Osteocyte (in vitro differentiated cells): ENCODE measurements around the gene HYCC2. TPM values are rescaled to one million over a fixed set of nuclear protein-coding genes. Genes with fewer than 3 reads are reported as not detected.
"Not testable (repeated sequence)": the region's sequence is repeated elsewhere in the genome, so short reads cannot be mapped to it uniquely, and the experiment has no call there.

ENCODE experiments used
- DNase-seq: peaks from one replicate; pipeline ENCODE4 v3.0.0; 2021; ENCODE audit warnings: mixed read lengths; ENCODE audit not compliant: unreplicated experiment; ENCODE audit errors: extremely low spot score
- H3K27ac Mint-ChIP-seq: one replicate; pipeline ENCODE4 v1.8.0; 2021; ENCODE audit warnings: mild to moderate bottlenecking, mixed read lengths; ENCODE audit not compliant: unreplicated experiment
- H3K27me3 Mint-ChIP-seq: one replicate; pipeline ENCODE4 v1.8.0; 2021; ENCODE audit warnings: mixed read lengths; ENCODE audit not compliant: unreplicated experiment
- H3K36me3 Mint-ChIP-seq: one replicate; pipeline ENCODE4 v1.8.0; 2021; ENCODE audit warnings: mixed read lengths; ENCODE audit not compliant: unreplicated experiment
- H3K4me1 Mint-ChIP-seq: one replicate; pipeline ENCODE4 v1.8.0; 2021; ENCODE audit warnings: mixed read lengths; ENCODE audit not compliant: unreplicated experiment
- H3K4me3 Mint-ChIP-seq: one replicate; pipeline ENCODE4 v1.8.0; 2021; ENCODE audit warnings: mild to moderate bottlenecking, moderate library complexity, mixed read lengths; ENCODE audit not compliant: unreplicated experiment
- H3K9me3 Mint-ChIP-seq: one replicate; pipeline ENCODE4 v1.8.0; 2021; ENCODE audit warnings: mixed read lengths; ENCODE audit not compliant: unreplicated experiment
- total RNA-seq: library from RNA; stranded (reverse); gene quantifications from 2 replicates; pipeline ENCODE4 v1.2.1, GENCODE V29; 2021
- TF ChIP-seq, protein P1 (sequence below): fragments of 200-600 bp; sonication (generic); IDR thresholded peaks from 2 replicates; pipeline ENCODE4 v1.5.0; 2021; ENCODE audit warnings: antibody characterized with exemption, mild to moderate bottlenecking, moderate library complexity

HYCC2 gene
- total RNA-seq, 1 donor from 2014 or later: 16.8 TPM

- Mint-ChIP-seq H3K36me3 (peaks cover 8% of the 10 kb centered on the region), H3K9me3 (peaks cover 11% of the 10 kb centered on the region), H3K4me1 (no peaks in the 10 kb centered on the region), H3K27me3 (no peaks in the 10 kb centered on the region), H3K27ac (no peak overlapping the region), H3K4me3 (no peak overlapping the region)
- no peak for DNase-seq
- TF ChIP-seq, protein P1, sequence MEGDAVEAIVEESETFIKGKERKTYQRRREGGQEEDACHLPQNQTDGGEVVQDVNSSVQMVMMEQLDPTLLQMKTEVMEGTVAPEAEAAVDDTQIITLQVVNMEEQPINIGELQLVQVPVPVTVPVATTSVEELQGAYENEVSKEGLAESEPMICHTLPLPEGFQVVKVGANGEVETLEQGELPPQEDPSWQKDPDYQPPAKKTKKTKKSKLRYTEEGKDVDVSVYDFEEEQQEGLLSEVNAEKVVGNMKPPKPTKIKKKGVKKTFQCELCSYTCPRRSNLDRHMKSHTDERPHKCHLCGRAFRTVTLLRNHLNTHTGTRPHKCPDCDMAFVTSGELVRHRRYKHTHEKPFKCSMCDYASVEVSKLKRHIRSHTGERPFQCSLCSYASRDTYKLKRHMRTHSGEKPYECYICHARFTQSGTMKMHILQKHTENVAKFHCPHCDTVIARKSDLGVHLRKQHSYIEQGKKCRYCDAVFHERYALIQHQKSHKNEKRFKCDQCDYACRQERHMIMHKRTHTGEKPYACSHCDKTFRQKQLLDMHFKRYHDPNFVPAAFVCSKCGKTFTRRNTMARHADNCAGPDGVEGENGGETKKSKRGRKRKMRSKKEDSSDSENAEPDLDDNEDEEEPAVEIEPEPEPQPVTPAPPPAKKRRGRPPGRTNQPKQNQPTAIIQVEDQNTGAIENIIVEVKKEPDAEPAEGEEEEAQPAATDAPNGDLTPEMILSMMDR: no peak
Measured at GRCh38 chr2:201046881-201047280, 24.6 kb downstream of the HYCC2 start.

GRCh38 chr2:201043050-201043449 lies 28.4 kb downstream of the HYCC2 start:
- not testable (repeated sequence) for DNase-seq, H3K4me1 Mint-ChIP-seq, H3K4me3 Mint-ChIP-seq, H3K27me3 Mint-ChIP-seq, H3K36me3 Mint-ChIP-seq, H3K27ac Mint-ChIP-seq
- peaks cover 11% of the 10 kb centered on the region for H3K9me3 Mint-ChIP-seq

GRCh38 chr2:201042451-201042850 lies 29.0 kb downstream of the HYCC2 start:
- H3K27me3 Mint-ChIP-seq, H3K4me3 Mint-ChIP-seq, H3K9me3 Mint-ChIP-seq, DNase-seq, H3K27ac Mint-ChIP-seq, H3K4me1 Mint-ChIP-seq, H3K36me3 Mint-ChIP-seq: not testable (repeated sequence)

DNA sequence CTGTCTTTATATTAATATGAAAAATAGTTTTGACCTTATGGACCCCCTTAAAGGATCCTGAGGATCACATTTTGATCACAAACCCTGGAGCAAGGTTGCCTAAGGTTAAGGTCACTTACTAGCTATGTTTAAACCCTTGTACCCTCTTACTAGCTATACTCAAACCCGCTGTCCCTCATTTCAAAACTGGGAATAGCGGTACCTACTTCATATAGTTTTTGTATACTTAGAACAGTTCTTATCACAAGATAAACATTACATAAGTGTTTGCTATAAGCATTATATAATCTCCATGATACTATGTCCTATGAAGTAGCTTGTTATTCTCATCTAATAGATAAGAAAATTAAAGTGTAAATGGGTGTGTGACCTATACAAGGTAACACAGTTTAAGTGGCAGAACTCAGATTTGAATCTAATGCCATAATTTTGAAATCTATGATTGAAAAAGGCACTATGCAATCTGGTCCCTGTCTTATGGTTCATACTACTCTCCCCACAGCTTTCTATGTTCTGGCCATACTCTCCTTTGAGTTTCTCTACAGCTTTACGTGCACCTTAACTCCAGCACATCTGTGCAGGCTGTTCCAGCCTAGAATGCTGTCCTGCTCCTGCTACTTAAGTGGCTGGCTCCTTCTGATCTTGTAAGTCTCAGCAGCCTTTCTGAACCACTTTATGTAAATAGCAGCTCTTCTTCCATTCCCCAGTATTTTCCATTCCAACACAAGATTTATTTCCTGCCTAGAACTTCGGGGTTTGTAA lies 30.4 kb downstream of the HYCC2 start:
- DNase-seq: no peak
- TF ChIP-seq, protein P1: no peak
- H3K4me1 Mint-ChIP-seq: no peaks in the 10 kb centered on the region
- peaks cover 4% of the 10 kb centered on the region for H3K36me3 Mint-ChIP-seq
- H3K4me3 Mint-ChIP-seq: no peak overlapping the region
- no peaks in the 10 kb centered on the region for H3K9me3 Mint-ChIP-seq
- no peak overlapping the region for H3K27ac Mint-ChIP-seq
- no peaks in the 10 kb centered on the region for H3K27me3 Mint-ChIP-seq

DNA sequence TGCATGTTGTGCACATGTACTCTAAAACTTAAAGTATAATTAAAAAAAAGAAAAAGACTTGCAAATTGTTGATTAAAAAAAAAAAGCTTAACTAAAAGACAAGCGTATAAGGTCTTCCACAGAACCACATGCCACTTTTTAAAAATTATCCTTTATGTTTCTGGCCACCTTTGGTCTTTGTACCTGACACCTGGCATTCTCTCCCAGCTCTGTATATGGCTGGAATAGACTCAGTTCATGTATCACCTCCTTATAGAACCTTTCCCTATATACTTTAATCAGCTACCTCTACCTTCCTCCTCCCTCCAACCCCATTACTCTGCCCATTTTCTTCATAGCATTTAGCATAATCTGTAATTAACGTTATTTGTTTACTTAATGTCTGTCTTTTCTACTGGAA lies 32.6 kb downstream of the HYCC2 start:
- no peaks in the 10 kb centered on the region for H3K27me3 Mint-ChIP-seq
- no peaks in the 10 kb centered on the region for H3K4me1 Mint-ChIP-seq
- DNase-seq: no peak
- no peaks in the 10 kb centered on the region for H3K9me3 Mint-ChIP-seq
- peaks cover 7% of the 10 kb centered on the region for H3K36me3 Mint-ChIP-seq
- TF ChIP-seq, protein P1: no peak
- H3K27ac Mint-ChIP-seq: no peak overlapping the region
- H3K4me3 Mint-ChIP-seq: no peak overlapping the region

DNA sequence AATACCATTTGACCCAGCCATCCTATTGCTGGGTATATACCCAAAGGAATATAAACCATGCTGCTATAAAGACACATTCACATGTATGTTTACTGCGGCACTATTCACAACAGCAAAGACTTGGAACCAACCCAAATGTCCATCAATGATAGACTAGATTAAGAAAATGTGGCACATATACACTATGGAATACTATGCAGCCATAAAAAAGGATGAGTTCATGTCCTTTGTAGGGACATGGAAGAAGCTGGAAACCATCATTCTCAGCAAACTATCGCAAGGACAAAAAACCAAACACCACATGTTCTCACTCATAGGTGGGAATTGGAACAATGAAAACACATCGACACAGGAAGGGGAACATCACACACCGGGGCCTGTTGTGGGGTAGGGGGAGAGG lies 33.1 kb downstream of the HYCC2 start:
- H3K4me1 Mint-ChIP-seq, H3K36me3 Mint-ChIP-seq: not testable (repeated sequence)

DNA sequence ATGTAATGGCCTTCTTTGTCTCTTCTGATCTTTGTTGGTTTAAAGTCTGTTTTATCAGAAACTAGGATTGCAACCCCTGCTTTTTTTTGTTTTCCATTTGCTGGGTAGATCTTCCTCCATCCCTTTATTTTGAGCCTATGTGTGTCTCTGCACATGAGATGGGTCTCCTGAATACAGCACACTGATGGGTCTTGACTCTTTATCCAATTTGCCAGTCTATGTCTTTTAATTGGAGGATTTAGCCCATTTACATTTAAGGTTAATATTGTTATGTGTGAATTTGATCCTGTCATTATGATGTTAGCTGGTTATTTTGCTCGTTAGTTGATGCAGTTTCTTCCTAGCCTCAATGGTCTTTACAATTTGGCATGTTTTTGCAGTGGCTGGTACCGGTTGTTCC lies 37.1 kb downstream of the HYCC2 start:
- not testable (repeated sequence) for H3K4me1 Mint-ChIP-seq, H3K36me3 Mint-ChIP-seq, H3K4me3 Mint-ChIP-seq, H3K9me3 Mint-ChIP-seq, DNase-seq, H3K27me3 Mint-ChIP-seq, H3K27ac Mint-ChIP-seq

More for the DNA sequence above, 33.1 kb downstream of the HYCC2 start:
- not testable (repeated sequence) for H3K27ac Mint-ChIP-seq, H3K4me3 Mint-ChIP-seq, H3K9me3 Mint-ChIP-seq, DNase-seq, H3K27me3 Mint-ChIP-seq
